ENCODE data around the gene CD58. TPM values are rescaled to one million over a fixed set of nuclear protein-coding genes. Genes with fewer than 3 reads are reported as not detected.

The CD58 gene
- total RNA-seq, 1 donor from 2014 or later = 17.2 TPM

DNA sequence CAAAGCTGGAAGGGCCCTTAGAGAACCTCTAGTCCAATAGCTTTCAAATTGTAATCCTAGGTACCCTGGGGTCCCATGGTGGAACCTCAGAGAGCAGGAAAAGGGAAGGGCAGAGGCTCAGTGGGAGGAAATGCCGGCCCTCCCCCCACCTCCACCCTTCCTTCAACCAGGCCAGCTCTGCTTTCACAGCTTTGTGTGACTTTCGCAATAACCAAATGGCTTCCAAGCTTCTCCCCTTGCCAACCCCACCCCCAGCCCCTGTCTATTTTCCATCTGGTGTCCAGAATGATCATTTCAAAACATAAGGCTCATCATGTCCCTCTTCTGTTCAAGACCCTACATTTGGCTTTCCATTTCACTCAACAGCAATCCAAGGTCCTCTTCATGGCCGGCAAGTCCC lies 74.4 kb downstream of the CD58 start:
- no peak for DNase-seq (ENCODE audit: extremely low read depth, low read depth, low spot score)

DNA sequence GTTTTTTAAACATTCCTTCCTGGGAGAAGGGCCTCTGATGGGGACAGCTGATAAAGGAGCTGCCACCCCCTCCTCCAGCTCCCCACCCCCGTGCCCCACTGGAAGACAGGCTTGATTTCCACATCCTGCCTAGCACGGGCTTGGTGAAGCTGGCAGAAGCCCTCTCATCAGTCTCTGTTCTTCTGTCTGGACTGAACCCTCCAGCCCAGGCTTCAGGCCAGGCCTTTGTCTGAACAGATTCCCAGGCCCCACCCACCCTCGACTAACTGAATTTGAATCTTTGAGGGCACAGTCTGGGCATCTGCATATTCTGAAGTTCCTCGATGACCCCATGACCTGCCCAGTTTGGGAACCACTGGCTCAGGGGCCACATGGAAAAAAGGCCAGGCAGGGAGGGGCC lies 75.3 kb downstream of the CD58 start:
- DNase-seq (ENCODE audit: extremely low read depth, low read depth, low spot score) = no peak

DNA sequence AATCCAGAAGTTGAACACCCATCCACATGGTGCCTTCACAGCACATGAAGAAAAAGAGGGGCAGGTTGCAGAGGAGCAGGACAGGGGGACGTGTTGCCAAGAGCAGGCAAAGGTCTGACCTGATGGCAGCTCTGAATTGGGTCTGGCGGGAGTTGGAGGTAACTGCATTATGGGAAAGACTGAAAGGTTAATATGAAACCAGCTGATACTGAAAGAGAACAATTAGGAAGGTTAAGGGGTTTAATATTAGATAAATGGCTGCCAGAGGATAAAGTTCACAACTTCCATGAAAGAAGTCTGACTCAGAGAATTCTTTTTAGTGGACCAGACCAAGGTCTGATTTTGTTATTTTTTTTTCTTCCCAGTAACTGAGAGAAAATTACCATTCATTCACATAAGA lies 76.1 kb downstream of the CD58 start:
- no peak for DNase-seq (ENCODE audit: extremely low read depth, low read depth, low spot score)

DNA sequence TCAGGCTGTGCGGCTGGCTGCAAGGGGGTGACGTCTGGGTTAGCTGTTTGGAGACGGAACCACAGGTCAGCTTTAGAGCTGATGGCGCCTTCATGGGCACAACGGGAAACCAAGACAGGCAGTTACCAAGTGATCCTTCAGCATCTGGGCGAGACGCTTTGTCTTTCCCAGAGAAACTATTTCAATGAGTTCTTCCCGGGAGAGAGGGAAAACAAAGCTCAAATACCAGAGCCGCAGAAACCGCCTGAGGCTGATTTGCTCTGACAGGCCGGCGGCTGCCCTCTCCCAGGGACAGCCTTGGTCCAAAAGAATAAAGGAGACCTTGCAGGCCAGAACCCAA lies 76.5 kb downstream of the CD58 start:
- no peak for DNase-seq (ENCODE audit: extremely low read depth, low read depth, low spot score)

DNA sequence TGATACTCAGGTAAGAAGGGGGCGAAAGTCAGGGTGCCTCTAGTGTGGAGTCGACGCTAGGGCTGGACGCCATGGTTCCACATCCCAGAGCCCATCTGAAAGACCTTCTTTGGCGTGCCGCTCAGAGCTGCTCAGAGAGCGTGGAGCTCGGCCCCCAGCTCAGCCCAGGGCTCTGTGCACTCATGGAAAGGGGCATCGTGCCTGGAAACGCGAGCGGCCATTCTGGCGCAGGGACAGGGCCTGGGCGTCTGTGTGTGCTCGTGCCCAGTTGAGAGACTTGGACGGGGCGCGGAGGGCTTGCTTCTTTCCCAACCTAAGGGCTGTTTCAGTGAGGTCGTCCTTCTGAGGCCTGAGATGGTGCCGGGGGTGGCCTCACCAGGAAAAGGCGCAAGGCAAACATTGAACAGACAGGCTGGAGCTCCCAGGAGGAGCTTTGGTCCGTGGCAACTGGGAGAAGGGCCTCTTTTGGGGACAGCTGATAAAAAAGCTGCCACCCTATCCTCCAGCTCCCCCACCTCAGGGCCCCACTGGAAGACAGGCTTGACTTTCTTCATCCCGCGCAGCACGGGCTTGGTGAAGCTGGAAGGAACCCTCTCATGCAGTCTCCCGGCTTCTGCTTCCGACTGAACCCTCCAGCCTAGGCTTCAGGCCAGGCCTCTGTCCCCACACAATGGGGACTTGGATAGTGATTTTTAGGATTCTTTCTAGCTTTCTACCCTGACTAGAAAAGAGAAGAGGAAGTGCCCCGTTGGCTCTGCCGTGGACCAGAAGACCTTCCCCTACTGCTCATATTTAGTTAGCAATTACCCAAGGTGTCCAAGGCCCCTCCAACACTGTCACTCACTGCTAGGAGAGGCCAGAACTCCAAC lies 77.1 kb downstream of the CD58 start:
- no peak for DNase-seq (ENCODE audit: extremely low read depth, low read depth, low spot score)

DNA sequence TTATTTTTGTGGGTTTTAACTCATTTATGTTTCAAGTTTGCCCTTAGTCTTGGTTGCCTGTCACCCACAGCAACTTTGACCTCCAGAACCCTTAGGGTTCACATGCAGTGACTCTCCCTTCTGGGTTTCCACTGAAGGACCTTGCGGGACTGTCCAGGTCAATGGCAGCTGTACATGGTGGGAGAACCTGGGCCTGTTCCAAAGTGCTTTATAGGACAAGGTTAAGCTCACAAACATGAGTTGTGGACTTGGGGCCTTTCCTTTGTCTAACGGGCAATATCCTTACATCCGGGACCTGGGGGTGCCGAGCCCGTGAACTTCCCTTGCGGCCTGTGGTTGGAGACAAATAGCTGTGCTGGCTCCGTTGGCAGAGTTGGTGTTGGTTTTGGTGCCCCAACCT lies 77.8 kb downstream of the CD58 start:
- DNase-seq (ENCODE audit: extremely low read depth, low read depth, low spot score) = no peak

DNA sequence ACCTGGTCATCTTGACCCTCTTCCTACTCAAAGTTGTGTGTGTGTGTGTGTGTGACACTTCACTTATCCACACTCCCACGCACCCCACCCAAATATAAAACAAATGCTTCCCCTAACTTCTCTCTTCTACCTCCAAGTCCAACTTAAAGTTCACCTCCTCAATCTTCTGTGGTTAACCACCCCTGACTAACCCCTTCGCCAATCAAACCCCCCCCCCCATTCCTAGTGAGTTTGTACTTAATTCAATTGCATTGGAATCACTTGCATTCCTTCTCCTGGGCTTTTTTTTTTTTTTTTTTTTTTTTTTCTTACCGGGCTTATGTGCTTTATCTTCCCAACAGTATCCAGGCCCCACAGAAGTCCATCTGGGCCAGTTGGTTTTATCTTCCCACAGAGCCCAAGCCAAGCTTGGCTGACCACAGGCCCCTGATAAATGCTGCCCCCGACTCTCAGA lies 78.4 kb downstream of the CD58 start:
- DNase-seq (ENCODE audit: extremely low read depth, low read depth, low spot score) = no peak

DNA sequence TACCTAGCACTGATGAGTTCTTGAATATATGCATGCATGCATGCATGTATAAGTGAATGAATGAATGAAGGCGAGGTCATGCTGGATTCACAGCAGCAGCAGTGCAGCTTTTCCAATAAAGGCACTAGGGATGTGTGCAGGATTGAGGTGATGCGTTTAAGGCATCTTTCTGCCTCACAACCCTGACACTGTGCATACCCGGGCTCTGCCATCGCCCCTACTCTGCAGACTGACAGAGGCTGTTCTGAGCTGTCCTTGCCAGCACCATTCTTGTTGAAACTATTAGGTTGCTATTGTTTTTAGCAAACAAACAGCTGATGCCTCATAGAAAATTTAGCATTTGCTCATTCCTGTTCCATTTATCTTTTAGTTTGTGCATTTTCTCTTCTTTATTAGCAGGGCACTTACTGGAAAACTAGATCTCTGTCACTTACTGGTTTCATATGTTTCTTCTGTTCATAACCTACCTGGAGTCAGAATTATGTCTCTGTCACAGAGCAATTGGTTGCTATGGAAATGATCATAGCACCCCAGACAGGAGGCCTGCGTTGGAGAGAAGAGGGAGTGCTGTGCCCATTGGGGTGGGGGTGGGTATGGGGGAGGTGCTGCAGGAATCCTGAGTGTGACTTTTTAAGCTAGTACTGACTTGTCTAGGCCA lies 79.0 kb downstream of the CD58 start:
- DNase-seq (ENCODE audit: extremely low read depth, low read depth, low spot score) = no peak

DNA sequence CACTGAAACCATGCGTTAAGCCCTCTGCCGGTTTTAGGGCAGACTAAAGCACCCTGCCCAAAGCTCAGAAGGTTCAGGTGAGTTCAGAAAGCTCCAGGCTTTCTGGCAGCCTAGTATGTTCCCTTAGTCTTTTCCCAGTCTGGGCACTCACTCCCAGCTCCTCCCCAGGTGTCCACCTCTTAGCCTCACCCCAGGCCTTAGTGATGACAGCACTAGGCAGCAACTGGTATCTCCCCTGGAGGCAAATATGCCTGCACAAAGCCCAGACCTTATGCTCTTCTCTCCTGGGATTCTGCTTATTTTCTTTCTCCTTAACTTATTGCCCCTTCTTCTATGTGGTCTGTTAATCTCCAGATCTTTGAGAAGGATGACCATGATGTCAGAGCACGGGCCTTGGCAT lies 80.2 kb downstream of the CD58 start:
- no peak for DNase-seq (ENCODE audit: extremely low read depth, low read depth, low spot score)

DNA sequence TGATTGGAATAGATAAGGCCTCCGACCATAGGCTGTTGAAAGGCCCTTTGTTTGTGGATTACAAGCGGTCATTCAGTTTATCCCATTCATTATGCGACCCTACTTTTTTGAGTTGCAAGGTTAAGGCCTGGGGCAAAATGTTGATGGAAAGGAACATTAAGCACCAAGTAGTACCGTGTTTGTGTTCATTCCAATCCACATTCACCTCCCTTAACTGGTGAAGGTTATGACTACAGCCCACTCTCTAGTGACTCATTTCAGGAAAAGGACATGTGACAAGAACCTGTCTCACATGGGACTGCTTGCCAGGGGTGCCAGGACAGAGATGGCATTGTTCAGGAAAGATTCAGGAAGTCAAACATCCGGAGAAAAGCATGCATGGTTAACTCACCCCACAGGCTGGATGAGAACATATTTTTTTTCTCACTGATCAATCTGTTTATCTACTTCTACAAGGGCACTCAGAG lies 81.6 kb downstream of the CD58 start:
- DNase-seq (ENCODE audit: extremely low read depth, low read depth, low spot score) = no peak

DNA sequence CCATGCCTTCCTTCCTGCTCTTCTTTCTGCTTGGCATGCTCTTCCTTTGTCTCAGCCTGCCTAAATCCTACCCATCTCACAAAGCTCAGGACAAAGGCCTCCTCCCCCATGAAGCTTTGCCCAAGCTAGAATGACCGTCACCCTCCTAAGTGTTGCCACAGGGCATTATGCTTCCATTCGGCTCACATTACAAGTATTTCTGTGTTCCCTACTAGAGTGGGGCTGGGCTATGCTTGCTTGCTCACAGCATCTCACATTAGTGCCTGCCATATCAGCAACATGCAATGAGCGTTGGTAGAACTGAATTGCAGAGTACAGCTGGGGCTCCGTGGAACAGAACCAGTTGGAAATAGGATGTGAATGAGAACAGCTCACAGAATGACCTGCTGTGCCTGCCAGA lies 82.8 kb downstream of the CD58 start:
- DNase-seq (ENCODE audit: extremely low read depth, low read depth, low spot score) = no peak

DNA sequence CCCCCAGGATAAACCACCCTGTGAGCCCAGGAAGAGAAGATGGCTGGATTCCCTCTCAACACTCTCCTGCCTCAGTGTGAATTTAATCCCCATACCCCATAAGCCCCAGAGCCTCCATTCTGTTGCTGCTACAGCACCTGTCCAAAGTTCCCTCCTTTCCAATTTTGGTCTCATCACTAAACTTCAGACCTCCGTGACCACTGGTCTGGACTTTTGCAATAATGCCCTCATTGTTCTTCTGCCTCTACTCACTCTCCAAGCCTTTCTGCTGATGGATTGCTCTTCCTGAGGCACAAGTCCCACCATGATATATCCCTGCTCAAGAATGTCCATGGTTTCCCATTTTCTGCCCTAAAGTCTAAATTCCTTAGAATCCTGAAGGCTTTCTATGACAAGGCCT lies 83.2 kb downstream of the CD58 start:
- DNase-seq (ENCODE audit: extremely low read depth, low read depth, low spot score) = no peak

DNA sequence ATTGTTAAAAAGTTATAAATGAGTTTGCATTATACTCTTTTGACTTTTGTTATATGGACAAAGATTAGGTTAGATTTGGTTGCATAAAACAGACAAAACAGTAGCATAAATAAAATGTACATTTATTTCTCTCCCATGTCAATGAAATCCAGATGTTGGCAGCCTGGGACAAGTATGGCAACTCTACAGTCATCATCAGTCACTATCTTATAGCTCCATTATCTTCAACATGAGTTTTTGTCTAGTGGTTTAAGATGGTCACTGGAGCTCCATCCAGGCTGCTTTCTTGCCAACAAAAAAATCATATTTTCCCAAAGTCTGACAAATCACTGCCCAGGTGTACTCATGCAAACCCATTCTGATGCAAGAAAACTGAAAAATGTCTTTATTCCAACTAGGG lies 83.8 kb downstream of the CD58 start:
- no peak for DNase-seq (ENCODE audit: extremely low read depth, low read depth, low spot score)

DNA sequence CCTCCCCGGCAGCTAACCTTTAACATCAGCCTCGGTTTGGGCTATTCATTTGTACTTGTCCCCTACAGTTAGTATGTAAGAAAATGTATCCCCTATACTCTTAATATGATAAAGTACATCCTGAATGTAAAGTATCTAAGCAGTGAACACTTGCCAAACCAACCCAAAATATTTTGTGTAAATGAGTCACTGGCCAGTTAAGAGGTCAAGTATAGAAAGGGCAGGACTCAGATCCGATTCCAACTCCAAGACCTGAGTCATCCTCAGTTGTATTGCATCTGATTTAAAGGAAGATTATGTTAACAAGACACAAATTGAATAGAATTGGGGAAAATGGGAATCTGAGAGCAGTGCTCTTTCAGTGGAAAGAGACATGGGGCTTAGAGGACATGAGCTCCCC lies 84.4 kb downstream of the CD58 start:
- no peak for DNase-seq (ENCODE audit: extremely low read depth, low read depth, low spot score)

DNA sequence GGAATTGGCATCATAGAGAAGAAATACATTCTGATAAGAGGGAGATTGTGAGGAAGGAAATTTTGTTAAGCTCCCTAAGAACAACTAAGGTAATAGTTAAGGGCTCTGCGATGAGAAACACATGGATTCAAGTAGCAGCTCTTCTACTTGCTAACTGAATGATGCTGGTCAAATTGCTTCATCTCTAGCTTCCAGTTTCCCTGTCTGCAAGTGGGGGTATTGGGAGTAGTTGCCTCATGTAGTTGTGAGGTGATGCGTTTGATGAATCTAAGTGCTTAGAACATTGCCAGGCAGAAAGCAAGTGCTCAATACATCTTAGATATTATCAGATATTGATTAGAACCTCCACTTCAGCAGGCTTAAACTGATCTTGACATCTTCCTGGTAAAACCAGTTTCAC lies 84.8 kb downstream of the CD58 start:
- DNase-seq (ENCODE audit: extremely low read depth, low read depth, low spot score) = no peak

DNA sequence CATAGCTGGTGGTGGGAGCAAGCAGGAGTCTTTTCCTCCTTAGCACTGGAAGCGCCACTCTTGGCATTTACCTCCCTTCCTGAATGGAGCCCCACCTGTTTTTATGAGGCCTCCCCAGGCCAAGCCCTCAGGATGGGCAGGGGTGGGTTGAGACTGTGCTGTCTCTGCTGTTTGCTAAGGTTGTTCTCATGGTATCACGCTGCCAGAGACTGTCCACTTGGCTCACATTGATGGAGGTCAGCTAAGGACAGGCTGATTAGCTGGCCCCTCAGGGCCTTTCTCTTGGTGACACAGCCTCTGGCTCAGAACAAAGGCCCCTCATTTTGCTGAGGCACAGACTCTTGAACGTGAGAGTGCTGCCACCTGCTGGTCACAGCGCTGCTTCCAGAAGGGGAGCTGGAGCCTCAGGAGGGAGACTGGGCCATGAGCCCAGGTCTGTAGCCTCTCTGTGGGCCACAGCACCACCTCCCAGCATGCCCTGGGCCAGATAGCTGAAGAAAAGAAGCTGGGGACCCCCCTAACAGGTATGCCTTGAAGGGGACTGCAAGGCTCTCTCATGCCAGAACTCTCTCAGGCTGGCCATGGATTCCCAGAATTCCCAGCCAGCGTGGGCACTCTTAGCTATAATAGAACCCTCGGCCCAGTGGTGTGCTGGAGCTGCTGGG lies 85.6 kb downstream of the CD58 start:
- DNase-seq (ENCODE audit: extremely low read depth, low read depth, low spot score) = peak; percentile 67

DNA sequence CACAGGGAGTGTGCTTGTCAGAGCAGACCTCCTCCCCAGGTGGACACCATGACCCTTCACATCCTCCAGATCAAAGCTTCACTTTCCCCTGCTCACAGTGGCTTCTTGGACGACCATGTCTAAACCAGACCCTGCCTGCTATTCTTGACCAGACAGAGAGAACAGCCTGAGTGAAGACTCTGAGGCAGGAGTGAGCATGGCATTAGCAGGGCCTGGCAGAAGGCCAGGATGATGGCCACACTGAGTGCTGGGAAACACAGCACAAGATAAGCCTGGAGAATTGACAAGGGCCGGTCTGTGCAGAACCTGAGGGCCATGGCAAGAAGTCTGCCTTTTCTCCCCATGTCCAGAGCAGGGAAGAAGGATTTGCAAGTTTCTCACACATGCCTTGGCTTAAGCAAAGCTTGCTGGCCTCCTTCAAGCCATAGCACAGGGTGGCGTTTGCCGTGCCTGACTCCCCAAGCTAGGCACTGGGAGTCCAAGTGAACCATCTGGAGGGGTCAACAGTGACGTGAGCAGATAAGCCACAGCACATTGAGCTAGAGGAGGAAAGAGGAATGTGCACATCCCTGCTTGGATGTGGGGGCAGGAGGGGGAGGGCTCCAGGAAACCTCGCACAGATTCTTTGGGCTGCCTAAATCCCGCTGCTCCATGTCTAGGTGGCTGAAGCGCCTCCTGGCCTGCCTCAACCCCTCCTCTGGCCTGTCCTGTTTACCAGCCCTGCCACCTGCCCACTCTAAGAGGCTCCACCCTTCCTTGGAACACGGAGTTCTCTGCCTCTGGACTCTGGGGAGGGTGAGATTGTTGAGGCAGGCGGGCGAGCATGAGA lies 87.1 kb downstream of the CD58 start:
- no peak for DNase-seq (ENCODE audit: extremely low read depth, low read depth, low spot score)

DNA sequence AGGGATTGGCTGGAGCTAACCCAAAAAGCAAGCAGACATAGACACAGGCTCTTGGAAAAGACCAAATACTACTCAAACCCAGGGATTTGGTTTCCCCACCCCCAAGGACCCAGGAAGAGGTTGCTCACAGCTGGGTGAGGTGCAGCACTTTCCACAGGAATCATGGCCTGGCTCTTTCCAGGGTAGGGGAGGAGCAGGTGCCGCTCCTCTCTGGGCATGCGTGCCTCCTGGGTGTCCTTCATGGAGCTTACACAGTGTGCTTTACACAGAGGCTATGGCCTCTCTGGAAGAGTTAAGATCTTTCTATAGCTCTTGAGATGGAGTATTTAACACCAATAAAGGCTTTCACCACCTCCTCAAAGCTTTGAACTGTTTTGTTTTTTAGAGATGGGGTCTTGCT lies 88.3 kb downstream of the CD58 start:
- no peak for DNase-seq (ENCODE audit: extremely low read depth, low read depth, low spot score)

DNA sequence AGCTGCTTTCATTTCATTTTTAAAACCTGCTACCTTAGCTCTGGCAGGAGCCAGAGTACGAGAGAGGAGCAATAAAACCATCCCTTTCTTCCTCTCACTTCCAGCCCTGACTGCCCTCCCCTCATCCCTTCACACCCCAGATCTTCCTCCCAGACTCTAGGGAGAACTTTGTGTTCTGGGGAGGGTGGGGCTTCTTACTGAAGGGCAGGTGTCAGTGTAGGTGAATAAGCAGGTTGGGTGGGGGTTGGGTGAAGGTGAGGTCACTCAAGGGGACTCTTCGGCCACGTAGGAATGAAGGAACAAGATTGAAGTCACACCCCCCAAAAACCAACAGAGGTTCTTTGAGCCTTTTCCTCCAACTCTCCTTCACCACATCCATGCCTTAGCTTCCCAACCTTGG lies 88.9 kb downstream of the CD58 start:
- DNase-seq (ENCODE audit: extremely low read depth, low read depth, low spot score) = no peak

DNA sequence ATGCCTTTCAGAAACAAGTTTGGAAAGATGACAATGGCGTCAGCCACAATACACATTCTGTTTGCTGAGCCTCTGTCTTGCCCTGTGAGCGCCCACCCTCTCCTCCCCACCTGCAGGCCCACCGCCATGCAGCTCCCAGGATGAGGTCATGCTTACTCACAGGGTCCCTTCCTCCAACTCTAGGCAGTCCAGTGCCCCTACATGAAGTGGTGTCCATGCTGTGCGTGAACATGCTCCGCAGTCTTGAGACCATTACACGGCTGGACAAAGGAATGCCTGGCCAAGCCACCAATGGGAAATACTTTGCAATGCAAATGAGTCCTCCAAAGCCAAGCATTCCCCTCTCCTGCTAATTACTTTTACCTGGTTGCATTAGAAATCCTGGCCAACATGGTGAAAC lies 92.2 kb downstream of the CD58 start:
- DNase-seq (ENCODE audit: extremely low read depth, low read depth, low spot score) = no peak

DNA sequence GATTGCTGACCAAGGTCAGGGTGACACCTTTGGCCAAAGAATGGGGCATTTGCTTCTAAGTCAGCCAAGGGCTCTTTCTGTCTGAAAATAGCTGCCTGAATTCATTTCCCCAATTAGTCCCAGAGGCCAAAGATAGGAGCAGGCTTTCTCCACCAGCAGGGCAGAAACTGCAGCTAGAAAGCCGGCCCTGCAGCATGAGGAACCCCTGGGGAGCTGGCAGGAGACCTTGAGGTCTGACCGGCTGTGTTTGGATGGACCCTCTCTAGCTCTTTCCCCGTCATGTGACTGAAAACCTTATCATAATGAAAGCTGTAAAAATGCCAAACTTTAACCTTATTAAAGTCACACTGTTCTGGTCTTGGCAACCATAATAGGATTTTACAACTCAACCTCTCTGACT lies 93.4 kb downstream of the CD58 start:
- DNase-seq (ENCODE audit: extremely low read depth, low read depth, low spot score) = no peak

Data from glomerular endothelial cell (primary cell).